Lower leg skin (tissue), 4 donors: ENCODE results near the gene TES. TPM values are rescaled to one million over a fixed set of nuclear protein-coding genes. Genes with fewer than 3 reads are reported as not detected.

Experiments
- DNase-seq, 2 donors: peaks; one replicate each; pipeline ENCODE4 v3.0.0-alpha.2; 2019; ENCODE audit warnings: low spot score in 2 of 2
- H3K4me3 ChIP-seq: fragments of 200-600 bp; sonication (generic); 2 replicates; pipeline ENCODE4 v1.5.1; 2017; ENCODE audit warnings: mild to moderate bottlenecking, low read depth; ENCODE audit not compliant: poor library complexity, severe bottlenecking
- CTCF ChIP-seq, 3 donors: fragments of 450-650 bp; IDR thresholded peaks; one replicate each; pipeline ENCODE4 v1.5.1; 2016; ENCODE audit warnings: antibody characterized with exemption in 3 of 3, mild to moderate bottlenecking in 3 of 3, moderate library complexity in 2 of 3
- POLR2A ChIP-seq, 2 donors: fragments of 450-650 bp; IDR thresholded peaks; one replicate each; pipeline ENCODE4 v1.6.1; 2016 to 2017; ENCODE audit warnings: antibody characterized with exemption in 2 of 2, mild to moderate bottlenecking in 1 of 2, moderate library complexity in 1 of 2
- WGBS, 2 donors: methylation state at CpG; one replicate each; pipeline ENCODE4 v1.1.5; 2018; 5-methylcytosine and 5-hydroxymethylcytosine counted together
- intact Hi-C: fragments of 100-400 bp; cut with DNase I; formaldehyde crosslinking; loops from one replicate; pipeline ENCODE4 v1.15.0; 2023; ENCODE audit warnings: low total_unique reads
- total RNA-seq, 4 donors: library from RNA; depleted of rRNA; stranded (reverse); fragments of >200 nt; gene quantifications; one replicate each; pipeline ENCODE4 v1.1.0, GENCODE V29; 2016

The TES gene
- total RNA-seq, 4 donors from 2014 or later: 34.1 to 61.5 (median 46.5) TPM

- intact Hi-C loops: no loop called here
- DNase-seq: no peak
- TF ChIP-seq POLR2A (IDR thresholded peaks at IDR 0.05): no peak
- TF ChIP-seq CTCF (IDR thresholded peaks at IDR 0.05): no peak
- H3K4me3 ChIP-seq: no peak overlapping the region
Observed at GRCh38 chr7:116219288-116219687, 8.9 kb downstream of the TES start.

GRCh38 chr7:116219834-116220233 lies 9.5 kb downstream of the TES start:
- no peak for TF ChIP-seq POLR2A (IDR thresholded peaks at IDR 0.05)
- TF ChIP-seq CTCF (IDR thresholded peaks at IDR 0.05): no peak
- 85 to 87% methylated on average over 4 of the region's 4 CpGs for WGBS, 2 donors
- DNase-seq: no peak
- intact Hi-C loops: no loop called here
- H3K4me3 ChIP-seq: no peak overlapping the region

- intact Hi-C loops: no loop called here
- no peak overlapping the region for H3K4me3 ChIP-seq
- TF ChIP-seq POLR2A (IDR thresholded peaks at IDR 0.05) (no peak), CTCF (IDR thresholded peaks at IDR 0.05) (no peak)
Observed at GRCh38 chr7:116222501-116222900, 12.2 kb downstream of the TES start.

GRCh38 chr7:116223588-116223987 lies 13.2 kb downstream of the TES start:
- intact Hi-C loops: no loop called here
- WGBS, 2 donors: 82 to 93% methylated on average over 1 of the region's 1 CpG
- H3K4me3 ChIP-seq: no peak overlapping the region
- DNase-seq: no peak
- TF ChIP-seq POLR2A (IDR thresholded peaks at IDR 0.05) (no peak), CTCF (IDR thresholded peaks at IDR 0.05) (no peak)

More at GRCh38 chr7:116222501-116222900, 12.2 kb downstream of the TES start:
- WGBS, 2 donors: 51 to 60% methylated on average over 5 of the region's 5 CpGs
- no peak for DNase-seq

GRCh38 chr7:116224492-116225098 lies 14.3 kb downstream of the TES start:
- intact Hi-C loops: no loop called here
- no peak overlapping the region for H3K4me3 ChIP-seq
- 72 to 73% methylated on average over 2 of the region's 2 CpGs for WGBS, 2 donors
- TF ChIP-seq CTCF (IDR thresholded peaks at IDR 0.05) (no peak), POLR2A (IDR thresholded peaks at IDR 0.05) (no peak)
- DNase-seq: no peak

GRCh38 chr7:116225860-116226259 lies 15.5 kb downstream of the TES start:
- DNase-seq: no peak
- no peak for TF ChIP-seq CTCF (IDR thresholded peaks at IDR 0.05)
- TF ChIP-seq POLR2A (IDR thresholded peaks at IDR 0.05): no peak
- intact Hi-C loops: no loop called here
- no peak overlapping the region for H3K4me3 ChIP-seq
